ENCODE data around the gene SKAP2.
"Not testable (repeated sequence)": the region's sequence is repeated elsewhere in the genome, so short reads cannot be mapped to it uniquely, and the experiment has no call there.

SKAP2 gene

GRCh38 chr7:26857170-26857505, 7.3 kb downstream of the SKAP2 start:
- no peak for DNase-seq

GRCh38 chr7:26856176-26856985, 8.0 kb downstream of the SKAP2 start:
- DNase-seq: no peak

- no peak for DNase-seq
These were observed 9.2 kb downstream of the SKAP2 start for GRCh38 chr7:26854876-26855855.

- peak; percentile 48 to 50 for DNase-seq
These were observed 10.5 kb downstream of the SKAP2 start for GRCh38 chr7:26853788-26854393.

- no peak for DNase-seq
These were observed 14.2 kb downstream of the SKAP2 start for GRCh38 chr7:26850193-26850651.

- DNase-seq: no peak
These were observed 20.7 kb downstream of the SKAP2 start for GRCh38 chr7:26843705-26844104.

- DNase-seq: no peak
These were observed 21.5 kb downstream of the SKAP2 start for GRCh38 chr7:26842897-26843296.

GRCh38 chr7:26841003-26841739, 23.2 kb downstream of the SKAP2 start:
- DNase-seq: no peak

- DNase-seq: not testable (repeated sequence)
These were observed 27.6 kb downstream of the SKAP2 start for GRCh38 chr7:26836793-26837192.

GRCh38 chr7:26815426-26815825, 49.0 kb downstream of the SKAP2 start:
- DNase-seq: no peak

- no peak for DNase-seq
These were observed 51.0 kb downstream of the SKAP2 start for GRCh38 chr7:26813432-26813831.

GRCh38 chr7:26794541-26794940, 69.8 kb downstream of the SKAP2 start:
- no peak for DNase-seq

- DNase-seq: no peak
These were observed 71.8 kb downstream of the SKAP2 start for GRCh38 chr7:26792576-26792975.

GRCh38 chr7:26792006-26792405, 72.4 kb downstream of the SKAP2 start:
- DNase-seq: no peak

- no peak for DNase-seq
These were observed 74.8 kb downstream of the SKAP2 start for GRCh38 chr7:26789481-26790184.

GRCh38 chr7:26787701-26788100, 76.7 kb downstream of the SKAP2 start:
- DNase-seq: no peak

GRCh38 chr7:26784118-26784517, 80.3 kb downstream of the SKAP2 start:
- no peak for DNase-seq

GRCh38 chr7:26782501-26782900, 81.9 kb downstream of the SKAP2 start:
- no peak for DNase-seq

- no peak for DNase-seq
These were observed 84.3 kb downstream of the SKAP2 start for GRCh38 chr7:26779978-26780595.

- no peak for DNase-seq
These were observed 87.0 kb downstream of the SKAP2 start for GRCh38 chr7:26777385-26777784.

GRCh38 chr7:26760501-26760900, 103.9 kb downstream of the SKAP2 start:
- no peak for DNase-seq

- no peak for DNase-seq
These were observed 105.3 kb downstream of the SKAP2 start for GRCh38 chr7:26759108-26759507.

Measured in AML-193 (cell line).